A673 (cell line): ENCODE results near the gene BTRC. TPM values are rescaled to one million over a fixed set of nuclear protein-coding genes. Genes with fewer than 3 reads are reported as not detected.

Experiments used
- BruUV-seq: library from RNA; stranded (reverse); fragments of 400-500 nt; replicated peaks from 2 replicates; lab custom pipeline; 2021; lab: Mats Ljungman, UMichigan
- CTCF ChIA-PET: fragments of 300-600 bp; sonication (Branson Sonifier 250); formaldehyde crosslinking; loops from one replicate; lab custom pipeline; 2022; ENCODE audit warnings: antibody characterized with exemption; lab: Charles Lee
- POLR2A ChIA-PET: fragments of 300-600 bp; sonication (Branson Sonifier 250); formaldehyde crosslinking; loops from one replicate; lab custom pipeline; 2022; ENCODE audit warnings: antibody characterized with exemption; ENCODE audit not compliant: low non-redundant PET; lab: Charles Lee
- DNase-seq: peaks from one replicate; pipeline ENCODE4 v3.0.0-alpha.2; 2015; ENCODE audit warnings: low spot score
- H3K27ac ChIP-seq: fragments of 200-600 bp; sonication (generic); 2 replicates; pipeline ENCODE4 v1.5.1; 2016; ENCODE audit warnings: mixed run types, low read depth, mild to moderate bottlenecking, mixed read lengths, antibody characterized with exemption, low read length; ENCODE audit not compliant: poor library complexity, severe bottlenecking
- H3K27me3 ChIP-seq: fragments of 200-600 bp; sonication (generic); replicated peaks from 2 replicates; pipeline ENCODE4 v1.6.1; 2017; ENCODE audit warnings: mixed run types, low read depth, mild to moderate bottlenecking, mixed read lengths, antibody characterized with exemption, low read length; ENCODE audit not compliant: insufficient read depth, poor library complexity
- H3K36me3 ChIP-seq: fragments of 200-600 bp; sonication (generic); 2 replicates; pipeline ENCODE4 v1.6.1; 2016; ENCODE audit warnings: mixed run types, mild to moderate bottlenecking, mixed read lengths, antibody characterized with exemption, low read length; ENCODE audit not compliant: insufficient read depth, poor library complexity, severe bottlenecking
- H3K4me1 ChIP-seq: fragments of 200-600 bp; sonication (generic); 2 replicates; pipeline ENCODE4 v1.6.1; 2017; ENCODE audit warnings: mixed run types, mild to moderate bottlenecking, mixed read lengths, antibody characterized with exemption, low read length; ENCODE audit not compliant: insufficient read depth, poor library complexity, severe bottlenecking
- H3K4me3 ChIP-seq: fragments of 200-600 bp; sonication (generic); 2 replicates; pipeline ENCODE4 v1.5.1; 2016; ENCODE audit warnings: low read depth, mixed run types, mild to moderate bottlenecking, mixed read lengths, low read length; ENCODE audit not compliant: poor library complexity, severe bottlenecking
- H3K9me3 ChIP-seq: fragments of 200-600 bp; sonication (generic); 2 replicates; pipeline ENCODE4 v1.6.1; 2016; ENCODE audit warnings: mixed run types, low read depth, mild to moderate bottlenecking, mixed read lengths, antibody characterized with exemption, low read length; ENCODE audit not compliant: poor library complexity, severe bottlenecking
- CTCF ChIP-seq: fragments of 300-800, 200-600 bp; sonication (generic); conservative IDR thresholded peaks from 2 replicates; pipeline ENCODE4 v1.5.1; 2017; ENCODE audit warnings: low read depth, mild to moderate bottlenecking, antibody characterized with exemption, low read length, moderate library complexity, mixed read lengths
- EZH2 ChIP-seq: fragments of 200-600 bp; sonication (generic); IDR thresholded peaks from 2 replicates; pipeline ENCODE4 v1.6.1; 2017; ENCODE audit warnings: borderline replicate concordance, low read depth, mild to moderate bottlenecking, mixed read lengths, antibody characterized with exemption, low read length; ENCODE audit not compliant: poor library complexity, severe bottlenecking
- intact Hi-C: fragments of 100-400 bp; cut with micrococcal nuclease; formaldehyde crosslinking; loops from one replicate; pipeline ENCODE4 v1.10.0; 2022; ENCODE audit not compliant: unreplicated experiment
- total RNA-seq: library from RNA; stranded (reverse); gene quantifications from 2 replicates; pipeline ENCODE4 v1.2.3, GENCODE V29; 2021

BTRC gene
- total RNA-seq, 1 experiment from 2014 or later = 22.6 TPM

- POLR2A ChIA-PET = no interaction called here
- TF ChIP-seq CTCF = no peak
- TF ChIP-seq EZH2 = no peak
- H3K27me3 ChIP-seq = peaks cover 3% of the 10 kb centered on the region
- no peaks in the 10 kb centered on the region for H3K4me1 ChIP-seq
- no peak overlapping the region for H3K27ac ChIP-seq
- H3K4me3 ChIP-seq = no peak overlapping the region
- no peaks in the 10 kb centered on the region for H3K36me3 ChIP-seq
- BruUV-seq = no TSS peak
- no peaks in the 10 kb centered on the region for H3K9me3 ChIP-seq
- no peak for DNase-seq
- intact Hi-C loops = no loop called here
- CTCF ChIA-PET = interaction anchor here (1.3 kb wide), 1 partner anchor 8 kb away, joined by 4 read pairs; no protein-coding TSS in a partner anchor
These were observed 207.3 kb downstream of the BTRC start for GRCh38 chr10:101561068-101561915.

GRCh38 chr10:101562231-101562630 is 208.3 kb downstream of the BTRC start:
- Histone ChIP-seq H3K36me3 (no peaks in the 10 kb centered on the region), H3K27me3 (peaks cover 6% of the 10 kb centered on the region), H3K9me3 (no peaks in the 10 kb centered on the region), H3K4me1 (no peaks in the 10 kb centered on the region), H3K4me3 (no peak overlapping the region), H3K27ac (no peak overlapping the region)
- TF ChIP-seq CTCF (no peak), EZH2 (no peak)
- intact Hi-C loops = no loop called here
- CTCF ChIA-PET = interaction anchor here (1.3 kb wide), 1 partner anchor 7 kb away, joined by 4 read pairs; no protein-coding TSS in a partner anchor
- POLR2A ChIA-PET = no interaction called here
- DNase-seq = no peak
- no TSS peak for BruUV-seq

GRCh38 chr10:101563007-101563406 is 209.0 kb downstream of the BTRC start:
- no peak for TF ChIP-seq EZH2
- Histone ChIP-seq H3K27me3 (peaks cover 6% of the 10 kb centered on the region), H3K4me1 (no peaks in the 10 kb centered on the region), H3K27ac (no peak overlapping the region), H3K4me3 (no peak overlapping the region), H3K36me3 (no peaks in the 10 kb centered on the region), H3K9me3 (no peaks in the 10 kb centered on the region)
- no TSS peak for BruUV-seq
- intact Hi-C loops = no loop called here
- CTCF ChIA-PET = no interaction called here
- POLR2A ChIA-PET = no interaction called here
- no peak for DNase-seq
